HUDEP-2 (cell line): ENCODE results near the gene KIAA1217.
A peak's percentile ranks its signal among the peaks of the same experiment; 100 is the strongest.

Experiments
- DNase-seq, 76 experiments: peaks; one replicate each; lab custom pipeline; 2025; ENCODE audit not compliant: unreplicated experiment in 76 of 76; lab: John Stamatoyannopoulos, UW

Gene KIAA1217

GRCh38 chr10:24524314-24524713 is 315.4 kb downstream of the KIAA1217 start:
- no peak for DNase-seq

GRCh38 chr10:24526085-24526649 is 317.2 kb downstream of the KIAA1217 start:
- no peak for DNase-seq

- no peak for DNase-seq
These were observed 320.0 kb downstream of the KIAA1217 start for GRCh38 chr10:24528946-24529345.

GRCh38 chr10:24531439-24531838 is 322.5 kb downstream of the KIAA1217 start:
- no peak for DNase-seq

GRCh38 chr10:24533981-24534380 is 325.0 kb downstream of the KIAA1217 start:
- DNase-seq = no peak

- no peak for DNase-seq
These were observed 327.7 kb downstream of the KIAA1217 start for GRCh38 chr10:24536636-24537035.

- DNase-seq = no peak
These were observed 332.4 kb downstream of the KIAA1217 start for GRCh38 chr10:24541239-24541753.

GRCh38 chr10:24542314-24543270 is 333.7 kb downstream of the KIAA1217 start:
- DNase-seq = no peak

- DNase-seq = no peak
These were observed 335.8 kb downstream of the KIAA1217 start for GRCh38 chr10:24544776-24545175.

GRCh38 chr10:24545585-24545984 is 336.6 kb downstream of the KIAA1217 start:
- no peak for DNase-seq

GRCh38 chr10:24550680-24551079 is 341.7 kb downstream of the KIAA1217 start:
- DNase-seq = no peak

GRCh38 chr10:24551161-24551560 is 342.2 kb downstream of the KIAA1217 start:
- no peak for DNase-seq

- peak in 9 of 76 experiments; percentile 4 to 35 (median 17) for DNase-seq
These were observed 343.5 kb downstream of the KIAA1217 start for GRCh38 chr10:24552346-24553016.

- DNase-seq = no peak
These were observed 344.2 kb downstream of the KIAA1217 start for GRCh38 chr10:24553051-24553612.

GRCh38 chr10:24554036-24554435 is 345.1 kb downstream of the KIAA1217 start:
- DNase-seq = no peak

- DNase-seq = peak in 2 of 76 experiments; percentile 7 to 21
These were observed 347.3 kb downstream of the KIAA1217 start for GRCh38 chr10:24556126-24556749.

GRCh38 chr10:24556750-24557742 is 348.1 kb downstream of the KIAA1217 start:
- peak in 30 of 76 experiments; percentile 1 to 44 (median 19) for DNase-seq

GRCh38 chr10:24561453-24561852 is 352.5 kb downstream of the KIAA1217 start:
- DNase-seq = no peak

- peak in 3 of 76 experiments; percentile 17 to 23 (median 18) for DNase-seq
These were observed 359.1 kb downstream of the KIAA1217 start for GRCh38 chr10:24568042-24568441.
